ENCODE measurements around the gene FUCA2. TPM values are rescaled to one million over a fixed set of nuclear protein-coding genes. Genes with fewer than 3 reads are reported as not detected.

The FUCA2 gene
- total RNA-seq, 2 experiments from 2014 or later: 1.1 to 1.5 TPM

DNA sequence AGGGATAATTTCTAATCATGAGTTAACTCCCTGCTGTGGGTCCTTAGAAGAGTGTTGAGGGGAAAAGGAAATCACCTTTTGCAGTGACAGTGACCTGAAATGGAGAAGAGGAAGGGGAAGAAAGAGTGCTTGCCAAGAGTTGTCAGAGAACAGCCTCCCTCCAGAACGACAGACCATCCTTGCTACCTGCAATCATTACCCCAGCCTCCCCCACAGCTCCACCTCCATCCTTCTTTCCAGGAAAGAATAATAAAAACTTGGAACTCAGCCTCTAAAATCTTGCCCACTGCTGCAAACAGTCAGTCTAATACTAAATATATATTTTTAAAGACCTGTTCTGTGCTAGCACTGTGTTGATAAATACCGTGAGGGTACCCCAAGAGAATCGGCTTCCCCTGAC, 28.7 kb upstream of the FUCA2 start:
- H3K4me1 ChIP-seq (ENCODE audit: insufficient read depth, low read length): peaks cover 77% of the 10 kb centered on the region
- Mint-ChIP-seq H3K9me3 (no peaks in the 10 kb centered on the region), H3K4me3 (peak overlapping the region; percentile 91), H3K4me1 (ENCODE audit: low read depth) (peaks cover 80% of the 10 kb centered on the region), H3K27ac (peak overlapping the region; percentile 95), H3K27me3 (no peaks in the 10 kb centered on the region), H3K36me3 (ENCODE audit: low read depth) (peaks cover 5% of the 10 kb centered on the region)
- ATAC-seq (ENCODE audit: poor library complexity) (no peak), DNase-seq (no peak)
- ChIA-PET POLR2A (no interaction called here), CTCF (interaction anchor here (0.9 to 3.4 kb wide), 5 partner anchors 11 to 35 kb away, joined by 3 to 14 read pairs (median 6); no protein-coding TSS in a partner anchor)
- no peaks in the 10 kb centered on the region for H3K9me3 ChIP-seq (ENCODE audit: control insufficient read depth in 1 of 2, insufficient read depth in 1 of 2, low read length in 2 of 2)
- peak overlapping the region in 1 of 2 donors; percentile 82 for H3K27ac ChIP-seq (ENCODE audit: low read depth in 1 of 2, low read length in 2 of 2)
- H3K36me3 ChIP-seq (ENCODE audit: insufficient read depth, low read length): no peaks in the 10 kb centered on the region
- no peak for TF ChIP-seq CTCF (IDR thresholded peaks at IDR 0.05)
- intact Hi-C loops (cut with DNase I, micrococcal nuclease): loop anchor here in 1 of 2 experiments (5.0 kb wide), 1 partner anchor 302 kb away; the partner anchor contains the start of gene LTV1
- H3K4me3 ChIP-seq (ENCODE audit: low read length): peak overlapping the region; percentile 57
- H3K27me3 ChIP-seq (ENCODE audit: control insufficient read depth in 1 of 2, insufficient read depth in 2 of 2, low read length in 2 of 2): no peaks in the 10 kb centered on the region

DNA sequence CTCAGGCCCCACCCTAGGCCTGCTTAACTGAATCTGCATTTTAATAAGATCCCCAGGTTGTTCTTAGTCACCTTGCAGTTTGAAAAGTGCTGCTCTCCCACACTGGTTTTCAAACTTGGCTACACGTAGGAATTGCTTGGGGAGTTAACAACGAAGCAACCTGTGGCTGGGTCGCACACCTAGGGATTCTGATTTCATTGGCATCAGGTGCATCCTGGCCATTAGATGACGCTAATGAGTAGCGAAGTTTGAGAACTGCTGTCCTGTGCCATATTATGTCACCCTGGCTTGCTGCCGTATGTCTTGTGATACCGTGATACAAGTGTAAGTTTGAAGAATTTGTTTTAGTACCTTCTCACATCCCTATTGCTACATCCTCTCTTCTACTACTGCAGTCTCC, 28.2 kb upstream of the FUCA2 start:
- H3K27me3 Mint-ChIP-seq: no peaks in the 10 kb centered on the region
- TF ChIP-seq CTCF (IDR thresholded peaks at IDR 0.05): peak; percentile 10
- no peaks in the 10 kb centered on the region for H3K9me3 ChIP-seq (ENCODE audit: control insufficient read depth in 1 of 2, insufficient read depth in 1 of 2, low read length in 2 of 2)
- intact Hi-C loops (cut with DNase I, micrococcal nuclease): loop anchor here (5.0 kb wide), 2 partner anchors 87 to 303 kb away; partner anchors contain the start of genes ADAT2 (in 2 of the 2), PEX3 (in 2 of the 2) and LTV1 (in 1 of the 2)
- POLR2A ChIA-PET: interaction anchor here (0.9 to 4.6 kb wide), 4 partner anchors 13 to 556 kb away, joined by 3 to 40 read pairs (median 8); partner anchors contain the start of genes FUCA2 and SF3B5
- CTCF ChIA-PET: interaction anchor here (0.9 to 3.4 kb wide), 5 partner anchors 11 to 97 kb away, joined by 3 to 14 read pairs (median 6); no protein-coding TSS in a partner anchor
- H3K4me3 Mint-ChIP-seq: peak overlapping the region; percentile 91
- H3K36me3 Mint-ChIP-seq (ENCODE audit: low read depth): peaks cover 5% of the 10 kb centered on the region
- H3K27ac ChIP-seq (ENCODE audit: low read depth in 1 of 2, low read length in 2 of 2): peak overlapping the region; percentile 38 to 82
- peaks cover 76% of the 10 kb centered on the region for H3K4me1 Mint-ChIP-seq (ENCODE audit: low read depth)
- H3K4me3 ChIP-seq (ENCODE audit: low read length): peak overlapping the region; percentile 57
- peak overlapping the region; percentile 95 for H3K27ac Mint-ChIP-seq
- ATAC-seq (ENCODE audit: poor library complexity): peak; percentile 35
- no peaks in the 10 kb centered on the region for H3K36me3 ChIP-seq (ENCODE audit: insufficient read depth, low read length)
- H3K4me1 ChIP-seq (ENCODE audit: insufficient read depth, low read length): peaks cover 72% of the 10 kb centered on the region
- no peaks in the 10 kb centered on the region for H3K27me3 ChIP-seq (ENCODE audit: control insufficient read depth in 1 of 2, insufficient read depth in 2 of 2, low read length in 2 of 2)
- no peaks in the 10 kb centered on the region for H3K9me3 Mint-ChIP-seq
- peak in 5 of 14 experiments; percentile 17 to 71 (median 68) for DNase-seq

GRCh38 chr6:143539106-143539505, 27.6 kb upstream of the FUCA2 start:
- ATAC-seq (ENCODE audit: poor library complexity): no peak
- Mint-ChIP-seq H3K36me3 (ENCODE audit: low read depth) (peaks cover 5% of the 10 kb centered on the region), H3K4me3 (peak overlapping the region; percentile 91), H3K4me1 (ENCODE audit: low read depth) (peaks cover 71% of the 10 kb centered on the region), H3K27ac (peak overlapping the region; percentile 95), H3K9me3 (no peaks in the 10 kb centered on the region), H3K27me3 (no peaks in the 10 kb centered on the region)
- Histone ChIP-seq H3K27me3 (ENCODE audit: control insufficient read depth in 1 of 2, insufficient read depth in 2 of 2, low read length in 2 of 2) (no peaks in the 10 kb centered on the region), H3K4me3 (ENCODE audit: low read length) (peak overlapping the region; percentile 57), H3K9me3 (ENCODE audit: control insufficient read depth in 1 of 2, insufficient read depth in 1 of 2, low read length in 2 of 2) (no peaks in the 10 kb centered on the region), H3K36me3 (ENCODE audit: insufficient read depth, low read length) (no peaks in the 10 kb centered on the region), H3K27ac (ENCODE audit: low read depth in 1 of 2, low read length in 2 of 2) (peak overlapping the region; percentile 38 to 82), H3K4me1 (ENCODE audit: insufficient read depth, low read length) (peaks cover 70% of the 10 kb centered on the region)
- no peak for TF ChIP-seq CTCF (IDR thresholded peaks at IDR 0.05)
- ChIA-PET CTCF (interaction anchor here (0.8 to 3.4 kb wide), 8 partner anchors 8 to 97 kb away, joined by 3 to 14 read pairs (median 6); no protein-coding TSS in a partner anchor), POLR2A (interaction anchor here (0.9 to 4.6 kb wide), 6 partner anchors 10 to 556 kb away, joined by 3 to 40 read pairs (median 6); partner anchors contain the start of genes ADAT2, FUCA2, PEX3 and SF3B5)
- intact Hi-C loops (cut with DNase I, micrococcal nuclease): loop anchor here (5.0 kb wide), 1 partner anchor 87 kb away; the partner anchor contains the start of genes ADAT2 (in 2 of the 2) and PEX3 (in 2 of the 2)
- peak in 3 of 14 experiments; percentile 40 to 61 (median 51) for DNase-seq

All from CD4-positive, alpha-beta T cell (primary cell).